HG02759 (cell line): ENCODE results near the gene ITPR2.

Source experiments
- ATAC-seq: cut with Tn5 transposase; IDR thresholded peaks from one replicate; pipeline ENCODE4 v1.9.1; 2021; ENCODE audit warnings: mild to moderate bottlenecking, moderate library complexity; ENCODE audit not compliant: unreplicated experiment

The ITPR2 gene

GRCh38 chr12:26599096-26599695, 233.8 kb downstream of the ITPR2 start:
- ATAC-seq, result no peak

GRCh38 chr12:26595806-26596205, 237.2 kb downstream of the ITPR2 start:
- ATAC-seq, result no peak

- no peak for ATAC-seq
These were observed 252.4 kb downstream of the ITPR2 start for GRCh38 chr12:26580619-26581018.

GRCh38 chr12:26576266-26576665, 256.7 kb downstream of the ITPR2 start:
- ATAC-seq, result no peak

GRCh38 chr12:26573225-26573909, 259.6 kb downstream of the ITPR2 start:
- no peak for ATAC-seq

- ATAC-seq, result no peak
These were observed 260.9 kb downstream of the ITPR2 start for GRCh38 chr12:26572137-26572536.

GRCh38 chr12:26571560-26571959, 261.4 kb downstream of the ITPR2 start:
- ATAC-seq, result no peak

- ATAC-seq, result no peak
These were observed 265.9 kb downstream of the ITPR2 start for GRCh38 chr12:26567126-26567525.

GRCh38 chr12:26566675-26567074, 266.3 kb downstream of the ITPR2 start:
- ATAC-seq, result no peak

GRCh38 chr12:26566186-26566585, 266.8 kb downstream of the ITPR2 start:
- no peak for ATAC-seq

GRCh38 chr12:26564391-26564790, 268.6 kb downstream of the ITPR2 start:
- ATAC-seq, result no peak

GRCh38 chr12:26563552-26563951, 269.4 kb downstream of the ITPR2 start:
- ATAC-seq, result no peak

GRCh38 chr12:26557326-26557725, 275.7 kb downstream of the ITPR2 start:
- ATAC-seq, result no peak

GRCh38 chr12:26556916-26557315, 276.1 kb downstream of the ITPR2 start:
- no peak for ATAC-seq

- no peak for ATAC-seq
These were observed 277.9 kb downstream of the ITPR2 start for GRCh38 chr12:26555139-26555538.

- ATAC-seq, result no peak
These were observed 278.7 kb downstream of the ITPR2 start for GRCh38 chr12:26554332-26554731.

GRCh38 chr12:26551385-26551784, 281.6 kb downstream of the ITPR2 start:
- ATAC-seq, result peak; percentile 47

- no peak for ATAC-seq
These were observed 284.8 kb downstream of the ITPR2 start for GRCh38 chr12:26548227-26548626.

GRCh38 chr12:26546535-26547314, 286.3 kb downstream of the ITPR2 start:
- no peak for ATAC-seq

- ATAC-seq, result no peak
These were observed 293.9 kb downstream of the ITPR2 start for GRCh38 chr12:26539131-26539530.

- no peak for ATAC-seq
These were observed 295.3 kb downstream of the ITPR2 start for GRCh38 chr12:26537651-26538050.

- no peak for ATAC-seq
These were observed 295.9 kb downstream of the ITPR2 start for GRCh38 chr12:26537126-26537525.
